Measurements from ENCODE around the gene NFAT5.

DNA sequence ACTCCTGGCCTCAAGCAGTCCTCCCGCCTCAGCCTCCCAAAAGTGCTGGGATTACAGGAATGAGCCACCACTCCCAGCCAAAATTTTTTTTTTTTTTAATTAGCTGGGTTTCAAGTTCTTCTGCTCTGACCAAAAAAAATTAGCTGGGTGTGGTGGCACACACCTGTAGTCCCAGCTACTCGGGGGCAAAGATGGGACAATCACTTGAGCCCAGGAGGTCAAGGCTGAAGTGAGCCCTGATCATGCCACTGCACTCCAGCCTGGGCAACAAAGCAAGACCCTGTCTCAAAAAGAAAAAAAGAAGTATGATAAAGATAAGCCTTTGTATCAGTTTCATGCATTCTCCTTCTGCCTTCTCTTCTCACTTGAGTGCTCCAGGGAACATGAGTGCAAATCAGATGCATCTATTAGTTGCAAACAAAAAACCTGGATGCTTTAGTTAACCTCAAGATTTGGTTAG, 158.7 kb downstream of the NFAT5 start:
- TF ChIP-seq CTCF (IDR thresholded peaks at IDR 0.05 in 2 of 3, conservative IDR thresholded peaks at IDR 0.05 in 1 of 3; ENCODE audit: insufficient read depth in 2 of 3, low read depth in 1 of 3, low read length in 3 of 3) (no peak), ZNF197 (CRISPR knock-in tag; IDR thresholded peaks at IDR 0.05; ENCODE audit: low read depth) (no peak), BCL6 (CRISPR knock-in tag; IDR thresholded peaks at IDR 0.05) (no peak), TARDBP (IDR thresholded peaks at IDR 0.05) (no peak)
- TF ChIP-seq, protein P1, sequence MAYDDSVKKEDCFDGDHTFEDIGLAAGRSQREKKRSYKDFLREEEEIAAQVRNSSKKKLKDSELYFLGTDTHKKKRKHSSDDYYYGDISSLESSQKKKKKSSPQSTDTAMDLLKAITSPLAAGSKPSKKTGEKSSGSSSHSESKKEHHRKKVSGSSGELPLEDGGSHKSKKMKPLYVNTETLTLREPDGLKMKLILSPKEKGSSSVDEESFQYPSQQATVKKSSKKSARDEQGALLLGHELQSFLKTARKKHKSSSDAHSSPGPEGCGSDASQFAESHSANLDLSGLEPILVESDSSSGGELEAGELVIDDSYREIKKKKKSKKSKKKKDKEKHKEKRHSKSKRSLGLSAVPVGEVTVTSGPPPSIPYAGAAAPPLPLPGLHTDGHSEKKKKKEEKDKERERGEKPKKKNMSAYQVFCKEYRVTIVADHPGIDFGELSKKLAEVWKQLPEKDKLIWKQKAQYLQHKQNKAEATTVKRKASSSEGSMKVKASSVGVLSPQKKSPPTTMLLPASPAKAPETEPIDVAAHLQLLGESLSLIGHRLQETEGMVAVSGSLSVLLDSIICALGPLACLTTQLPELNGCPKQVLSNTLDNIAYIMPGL (CRISPR knock-in tag; IDR thresholded peaks at IDR 0.05), result no peak
- TF ChIP-seq, protein P2, sequence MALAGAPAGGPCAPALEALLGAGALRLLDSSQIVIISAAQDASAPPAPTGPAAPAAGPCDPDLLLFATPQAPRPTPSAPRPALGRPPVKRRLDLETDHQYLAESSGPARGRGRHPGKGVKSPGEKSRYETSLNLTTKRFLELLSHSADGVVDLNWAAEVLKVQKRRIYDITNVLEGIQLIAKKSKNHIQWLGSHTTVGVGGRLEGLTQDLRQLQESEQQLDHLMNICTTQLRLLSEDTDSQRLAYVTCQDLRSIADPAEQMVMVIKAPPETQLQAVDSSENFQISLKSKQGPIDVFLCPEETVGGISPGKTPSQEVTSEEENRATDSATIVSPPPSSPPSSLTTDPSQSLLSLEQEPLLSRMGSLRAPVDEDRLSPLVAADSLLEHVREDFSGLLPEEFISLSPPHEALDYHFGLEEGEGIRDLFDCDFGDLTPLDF (CRISPR knock-in tag; IDR thresholded peaks at IDR 0.05), result no peak

Data from K562 (cell line).